GM21367 (cell line): ENCODE measurements around the gene ZNF865.

Source experiments
- ATAC-seq: cut with Tn5 transposase; IDR thresholded peaks from one replicate; pipeline ENCODE4 v1.9.1; 2021; ENCODE audit not compliant: unreplicated experiment

The ZNF865 gene

DNA sequence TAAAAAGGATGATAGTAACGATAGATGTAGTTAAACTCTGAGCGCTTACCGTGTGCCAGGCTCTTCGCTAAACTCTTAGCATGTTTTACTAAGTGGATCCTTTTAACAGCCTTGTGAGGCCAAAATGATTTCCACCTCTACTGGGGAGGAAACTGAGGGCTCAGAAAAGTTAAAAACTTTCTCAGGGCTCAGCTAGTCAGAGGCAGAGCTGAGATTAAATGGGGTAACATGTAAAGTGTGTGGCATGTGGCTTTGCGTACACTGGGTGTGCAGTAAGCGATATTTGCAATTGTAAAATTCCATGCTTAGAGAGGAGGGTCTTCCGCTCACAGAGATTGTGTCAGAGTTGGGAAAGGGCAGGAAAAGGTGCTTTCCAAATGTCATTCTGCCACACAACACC is 51.1 kb downstream of the ZNF865 start:
- ATAC-seq, result no peak

- no peak for ATAC-seq
Measured at GRCh38 chr19:55656988-55657747, 51.7 kb downstream of the ZNF865 start.

GRCh38 chr19:55658846-55659459 is 53.5 kb downstream of the ZNF865 start:
- no peak for ATAC-seq

DNA sequence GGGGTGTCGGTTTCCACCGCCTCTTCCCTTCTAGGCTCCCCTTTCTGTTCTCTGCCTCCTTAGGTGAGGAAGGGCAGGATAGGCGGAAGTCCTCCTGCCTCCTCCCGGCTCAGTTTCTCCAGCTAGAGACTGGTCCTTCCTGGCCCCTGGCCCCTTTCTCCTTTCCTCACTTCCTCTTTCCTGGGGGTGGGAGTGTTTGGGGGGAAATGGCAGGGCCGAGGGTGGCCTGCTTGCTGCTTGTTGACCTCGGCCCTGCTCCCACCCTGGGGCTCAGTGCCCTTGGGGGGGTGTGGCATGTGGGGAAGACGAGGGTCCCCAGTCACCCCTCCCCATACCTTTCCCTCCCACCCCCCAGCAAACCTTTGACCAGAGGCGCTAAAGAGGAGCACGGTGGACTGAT is 54.4 kb downstream of the ZNF865 start:
- no peak for ATAC-seq

GRCh38 chr19:55660404-55660803 is 55.0 kb downstream of the ZNF865 start:
- ATAC-seq, result no peak

- no peak for ATAC-seq
Measured at GRCh38 chr19:55660991-55661390, 55.5 kb downstream of the ZNF865 start.

GRCh38 chr19:55661826-55662225 is 56.4 kb downstream of the ZNF865 start:
- no peak for ATAC-seq

DNA sequence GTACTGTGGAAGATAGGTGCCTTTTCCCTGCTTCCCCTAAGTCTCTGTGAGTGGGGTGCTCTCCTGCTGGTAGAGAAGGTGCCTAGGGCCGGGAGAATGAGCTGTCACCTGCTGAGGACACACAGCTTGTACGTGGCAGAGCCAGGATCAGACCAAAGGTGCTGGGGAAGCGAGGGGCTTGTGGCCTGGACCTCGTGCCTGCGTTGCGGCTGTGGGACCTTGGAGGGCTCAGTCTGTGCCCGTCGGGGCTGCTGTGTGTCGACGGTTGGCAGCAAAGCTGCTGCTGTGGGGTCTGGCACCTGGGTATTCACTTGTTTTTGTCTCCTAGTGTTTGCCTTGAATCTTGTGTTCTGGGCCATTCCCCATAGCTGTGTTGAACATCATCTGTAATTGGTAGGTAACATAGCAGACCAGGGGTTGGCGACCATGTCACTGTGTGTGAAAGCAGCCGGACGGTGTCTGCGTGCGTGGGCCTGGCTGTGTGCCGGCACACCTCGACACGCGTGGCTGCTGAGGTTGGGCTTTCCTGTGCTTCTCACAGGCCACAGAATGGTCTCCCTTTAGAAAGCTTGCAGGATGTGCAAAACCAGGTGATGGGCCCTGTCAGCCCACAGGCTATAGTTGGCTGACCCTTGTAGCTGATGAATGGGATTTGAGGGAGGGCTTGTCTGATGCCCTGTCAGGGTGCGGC is 58.5 kb downstream of the ZNF865 start:
- ATAC-seq, result no peak

DNA sequence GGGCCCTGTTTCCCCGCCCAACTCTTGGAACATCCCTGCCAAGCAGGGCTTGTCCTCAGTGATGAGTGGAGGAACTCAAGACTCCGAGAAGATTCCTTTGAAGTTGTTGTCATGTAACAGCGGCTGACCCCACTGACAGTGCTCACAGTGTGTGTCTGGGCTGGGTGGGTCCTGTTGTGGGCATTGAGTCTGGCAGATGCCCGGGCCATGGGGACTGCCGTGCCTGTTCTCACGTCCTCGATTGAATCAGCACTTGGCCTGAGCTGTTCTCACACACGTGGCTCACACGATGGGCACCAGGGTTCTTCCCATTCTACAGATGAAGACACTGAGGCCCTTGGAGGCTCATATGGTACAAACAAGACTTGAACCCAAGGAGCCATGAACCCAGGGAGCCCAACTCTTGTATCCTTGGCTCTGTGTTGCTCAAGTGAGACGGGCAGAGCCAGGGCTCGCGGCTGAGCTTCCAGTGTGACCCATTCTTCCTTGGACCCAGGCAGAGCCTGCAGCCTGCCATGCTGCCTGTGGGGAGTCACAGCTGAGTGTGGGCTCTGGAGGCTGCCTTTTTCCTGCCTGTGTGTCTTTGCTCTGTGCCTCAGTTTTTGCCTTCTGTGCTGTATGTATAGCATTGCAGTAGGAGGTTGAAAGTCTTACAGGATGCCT is 61.0 kb downstream of the ZNF865 start:
- ATAC-seq, result no peak
